ENCODE results near the gene RNF208. TPM values are rescaled to one million over a fixed set of nuclear protein-coding genes. Genes with fewer than 3 reads are reported as not detected.

Gene RNF208
- total RNA-seq, 1 donor from 2014 or later, result 0.77 TPM

GRCh38 chr9:137223078-137223970 is 1.3 kb upstream of the RNF208 start:
- Histone ChIP-seq H3K4me1 (peaks cover 13% of the 10 kb centered on the region), H2AFZ (replicated peaks) (peak overlapping the region; percentile 29), H3K9ac (peak overlapping the region; percentile 66), H3K4me2 (peak overlapping the region; percentile 81), H4K20me1 (ENCODE audit: low read depth) (no peaks in the 10 kb centered on the region), H3K9me3 (ENCODE audit: low read depth) (no peaks in the 10 kb centered on the region), H3K36me3 (no peaks in the 10 kb centered on the region), H3F3A (ENCODE audit: low read depth) (peaks cover 12% of the 10 kb centered on the region), H3K27me3 (peaks cover 25% of the 10 kb centered on the region), H3K27ac (no peak overlapping the region), H3K4me3 (peak overlapping the region; percentile 65), H3K79me2 (ENCODE audit: low read depth) (no peaks in the 10 kb centered on the region)
- Mint-ChIP-seq H3K4me3 (peak overlapping the region; percentile 87), H3K9me3 (no peaks in the 10 kb centered on the region), H3K4me1 (peaks cover 3% of the 10 kb centered on the region), H3K27ac (no peak overlapping the region), H3K36me3 (no peaks in the 10 kb centered on the region), H3K27me3 (ENCODE audit: insufficient read depth, low read depth) (peaks cover 6% of the 10 kb centered on the region)
- TF ChIP-seq EZH2 (IDR thresholded peaks at IDR 0.05) (peak; percentile 62), CTCF (IDR thresholded peaks at IDR 0.05) (no peak), EZH2phosphoT487 (IDR thresholded peaks at IDR 0.05) (peak; percentile 3)
- DNase-seq (ENCODE audit: low spot score), result peak; percentile 98

- no peaks in the 10 kb centered on the region for H3K4me1 Mint-ChIP-seq
- Histone ChIP-seq H3K36me3 (no peaks in the 10 kb centered on the region), H3K4me2 (peak overlapping the region; percentile 92), H4K20me1 (ENCODE audit: low read depth) (peaks cover 7% of the 10 kb centered on the region), H3K9ac (no peak overlapping the region), H3K4me1 (peaks cover 13% of the 10 kb centered on the region), H2AFZ (replicated peaks) (no peak overlapping the region), H3K4me3 (peak overlapping the region; percentile 56), H3K27ac (no peak overlapping the region), H3F3A (ENCODE audit: low read depth) (peaks cover 12% of the 10 kb centered on the region), H3K9me3 (ENCODE audit: low read depth) (no peaks in the 10 kb centered on the region), H3K27me3 (peaks cover 25% of the 10 kb centered on the region), H3K79me2 (ENCODE audit: low read depth) (no peaks in the 10 kb centered on the region)
- no peaks in the 10 kb centered on the region for H3K36me3 Mint-ChIP-seq
- TF ChIP-seq CTCF (IDR thresholded peaks at IDR 0.05) (no peak), EZH2phosphoT487 (IDR thresholded peaks at IDR 0.05) (no peak), EZH2 (IDR thresholded peaks at IDR 0.05) (no peak)
- peak; percentile 47 for DNase-seq (ENCODE audit: low spot score)
- no peaks in the 10 kb centered on the region for H3K9me3 Mint-ChIP-seq
- H3K27me3 Mint-ChIP-seq (ENCODE audit: insufficient read depth, low read depth), result peaks cover 2% of the 10 kb centered on the region
- no peak overlapping the region for H3K4me3 Mint-ChIP-seq
- no peak overlapping the region for H3K27ac Mint-ChIP-seq
Observed at GRCh38 chr9:137221506-137222111, 431 bp downstream of the RNF208 start.

- Mint-ChIP-seq H3K27ac (no peak overlapping the region), H3K36me3 (no peaks in the 10 kb centered on the region), H3K4me3 (no peak overlapping the region), H3K9me3 (no peaks in the 10 kb centered on the region), H3K27me3 (ENCODE audit: insufficient read depth, low read depth) (peaks cover 2% of the 10 kb centered on the region), H3K4me1 (no peaks in the 10 kb centered on the region)
- DNase-seq (ENCODE audit: low spot score), result no peak
- H3K9me3 ChIP-seq (ENCODE audit: low read depth), result no peaks in the 10 kb centered on the region
- peaks cover 12% of the 10 kb centered on the region for H3F3A ChIP-seq (ENCODE audit: low read depth)
- H3K79me2 ChIP-seq (ENCODE audit: low read depth), result no peaks in the 10 kb centered on the region
- H3K4me3 ChIP-seq, result peak overlapping the region; percentile 56
- no peak overlapping the region for H2AFZ ChIP-seq (replicated peaks)
- peaks cover 7% of the 10 kb centered on the region for H4K20me1 ChIP-seq (ENCODE audit: low read depth)
- no peak overlapping the region for H3K9ac ChIP-seq
- TF ChIP-seq CTCF (IDR thresholded peaks at IDR 0.05) (no peak), EZH2phosphoT487 (IDR thresholded peaks at IDR 0.05) (no peak), EZH2 (IDR thresholded peaks at IDR 0.05) (no peak)
- peaks cover 25% of the 10 kb centered on the region for H3K27me3 ChIP-seq
- no peak overlapping the region for H3K27ac ChIP-seq
- H3K36me3 ChIP-seq, result no peaks in the 10 kb centered on the region
- peak overlapping the region; percentile 92 for H3K4me2 ChIP-seq
- H3K4me1 ChIP-seq, result peaks cover 13% of the 10 kb centered on the region
Observed at GRCh38 chr9:137221095-137221505, 940 bp downstream of the RNF208 start.
